Measurements from ENCODE around the gene PCBD2.

Gene PCBD2

GRCh38 chr5:134932508-134932907, 27.6 kb downstream of the PCBD2 start:
- no peaks in the 10 kb centered on the region for H3K9me3 ChIP-seq (ENCODE audit: insufficient read depth, low read length)
- H2AFZ ChIP-seq (ENCODE audit: low read depth, low read length, severe bottlenecking) = no peak overlapping the region
- H3K4me3 ChIP-seq (ENCODE audit: insufficient read depth, low read length, poor library complexity, severe bottlenecking) = no peak overlapping the region
- no peak overlapping the region for H3K4me2 ChIP-seq (ENCODE audit: low read depth, low read length, poor library complexity, severe bottlenecking)
- no peaks in the 10 kb centered on the region for H3F3A ChIP-seq (ENCODE audit: insufficient read depth)
- H4K20me1 ChIP-seq (ENCODE audit: low read depth, low read length) = no peaks in the 10 kb centered on the region
- H3K36me3 ChIP-seq (ENCODE audit: low read length) = peaks cover 6% of the 10 kb centered on the region
- TF ChIP-seq EZH2phosphoT487 (conservative IDR thresholded peaks at IDR 0.05; ENCODE audit: low read length) = no peak
- no peak for TF ChIP-seq CTCF (IDR thresholded peaks at IDR 0.05; ENCODE audit: insufficient read depth, low read length, poor library complexity, severe bottlenecking)
- no peaks in the 10 kb centered on the region for H3K79me2 ChIP-seq (ENCODE audit: insufficient read depth, low read length)
- no peaks in the 10 kb centered on the region for H3K27me3 ChIP-seq (ENCODE audit: low read length)
- H3K27ac ChIP-seq (ENCODE audit: low read depth, low read length) = no peak overlapping the region
- H3K9me2 ChIP-seq (replicated peaks; ENCODE audit: insufficient read depth, low read length) = no peaks in the 10 kb centered on the region
- H3K9ac ChIP-seq (ENCODE audit: low read length) = no peak overlapping the region

GRCh38 chr5:134934202-134934601, 29.3 kb downstream of the PCBD2 start:
- Histone ChIP-seq H3K27ac (ENCODE audit: low read depth, low read length) (no peak overlapping the region), H2AFZ (ENCODE audit: low read depth, low read length, severe bottlenecking) (no peak overlapping the region), H3K36me3 (ENCODE audit: low read length) (peaks cover 8% of the 10 kb centered on the region), H3K79me2 (ENCODE audit: insufficient read depth, low read length) (no peaks in the 10 kb centered on the region), H3F3A (ENCODE audit: insufficient read depth) (no peaks in the 10 kb centered on the region), H4K20me1 (ENCODE audit: low read depth, low read length) (no peaks in the 10 kb centered on the region), H3K9ac (ENCODE audit: low read length) (no peak overlapping the region), H3K4me2 (ENCODE audit: low read depth, low read length, poor library complexity, severe bottlenecking) (no peak overlapping the region), H3K27me3 (ENCODE audit: low read length) (no peaks in the 10 kb centered on the region), H3K9me3 (ENCODE audit: insufficient read depth, low read length) (no peaks in the 10 kb centered on the region), H3K9me2 (replicated peaks; ENCODE audit: insufficient read depth, low read length) (no peaks in the 10 kb centered on the region), H3K4me3 (ENCODE audit: insufficient read depth, low read length, poor library complexity, severe bottlenecking) (no peak overlapping the region)
- TF ChIP-seq CTCF (IDR thresholded peaks at IDR 0.05; ENCODE audit: insufficient read depth, low read length, poor library complexity, severe bottlenecking) (no peak), EZH2phosphoT487 (conservative IDR thresholded peaks at IDR 0.05; ENCODE audit: low read length) (no peak)

DNA sequence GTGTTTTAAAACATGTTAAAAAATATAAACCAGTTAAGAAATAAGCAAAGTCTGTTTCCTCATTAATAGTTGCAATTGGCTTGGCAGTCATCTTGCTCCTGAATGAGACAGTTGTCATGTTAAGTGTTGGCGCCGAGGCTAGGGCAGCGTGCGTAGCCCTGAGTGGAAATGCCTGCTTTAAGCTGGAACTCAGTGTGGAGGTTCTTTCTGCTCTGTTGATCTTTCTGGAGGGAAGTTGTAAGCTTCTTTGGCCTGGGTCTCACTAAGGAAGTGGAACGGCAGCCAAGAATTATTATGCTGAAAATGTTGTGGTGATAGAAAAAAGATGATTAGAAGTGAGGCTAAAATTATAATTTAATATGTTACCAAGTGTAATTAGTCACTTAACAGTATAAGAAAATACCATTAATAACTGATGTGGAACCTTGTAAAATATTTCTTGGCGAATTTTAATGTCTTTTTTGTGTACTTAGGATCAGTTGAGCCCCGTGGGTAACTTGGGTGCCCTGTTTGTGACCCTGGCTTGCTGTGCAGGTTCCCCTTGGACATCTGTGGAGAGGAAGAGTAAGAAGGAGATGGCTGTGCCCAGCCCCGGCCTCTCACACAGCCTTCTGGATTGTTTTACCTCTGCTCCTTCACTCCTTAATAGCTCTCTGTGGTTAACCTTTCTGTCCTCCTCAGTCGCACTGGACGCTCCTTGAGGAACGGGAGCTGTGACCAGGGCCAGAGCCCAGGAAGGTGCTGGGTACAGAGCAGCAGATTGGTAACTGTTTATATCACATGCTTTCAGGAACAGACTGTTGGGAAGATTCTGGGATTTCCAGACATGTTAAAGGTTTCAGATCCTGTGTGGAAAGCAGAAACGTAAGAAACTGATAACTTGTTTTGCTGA, 31.0 kb downstream of the PCBD2 start:
- Histone ChIP-seq H3K4me2 (ENCODE audit: low read depth, low read length, poor library complexity, severe bottlenecking) (no peak overlapping the region), H3K9me2 (replicated peaks; ENCODE audit: insufficient read depth, low read length) (no peaks in the 10 kb centered on the region), H3K9ac (ENCODE audit: low read length) (no peak overlapping the region), H3K36me3 (ENCODE audit: low read length) (peaks cover 8% of the 10 kb centered on the region), H3K79me2 (ENCODE audit: insufficient read depth, low read length) (no peaks in the 10 kb centered on the region), H4K20me1 (ENCODE audit: low read depth, low read length) (no peaks in the 10 kb centered on the region), H3K4me3 (ENCODE audit: insufficient read depth, low read length, poor library complexity, severe bottlenecking) (no peak overlapping the region), H2AFZ (ENCODE audit: low read depth, low read length, severe bottlenecking) (no peak overlapping the region), H3K27me3 (ENCODE audit: low read length) (no peaks in the 10 kb centered on the region), H3F3A (ENCODE audit: insufficient read depth) (no peaks in the 10 kb centered on the region), H3K27ac (ENCODE audit: low read depth, low read length) (no peak overlapping the region), H3K9me3 (ENCODE audit: insufficient read depth, low read length) (no peaks in the 10 kb centered on the region)
- TF ChIP-seq CTCF (IDR thresholded peaks at IDR 0.05; ENCODE audit: insufficient read depth, low read length, poor library complexity, severe bottlenecking) (no peak), EZH2phosphoT487 (conservative IDR thresholded peaks at IDR 0.05; ENCODE audit: low read length) (no peak)
